ENCODE measurements around the gene ZNF674. TPM values are rescaled to one million over a fixed set of nuclear protein-coding genes. Genes with fewer than 3 reads are reported as not detected.

ZNF674 gene
- total and polyA plus RNA-seq, 2 donors (not counting 3 experiments of a cell fraction or from before 2014, with no cell fraction given): 2.5 to 6.7 TPM

- intact Hi-C loops (cut with micrococcal nuclease): loop anchor here (10.0 kb wide), 1 partner anchor 223 kb away; no protein-coding TSS in a partner anchor
Measured at GRCh38 chrX:46571423-46572339, 26.5 kb upstream of the ZNF674 start.

More at GRCh38 chrX:46571423-46572339, 26.5 kb upstream of the ZNF674 start:
- no peaks in the 10 kb centered on the region for H3K9me3 ChIP-seq (replicated peaks; ENCODE audit: control insufficient read depth, insufficient read depth, low read length)
- no peak overlapping the region for H3K9ac ChIP-seq (replicated peaks; ENCODE audit: extremely low read depth, insufficient read depth, low read length)
- dilution Hi-C loops (cut with MboI; ENCODE audit: extremely low pct_ligation_motif_present, low sequenced_read_pairs): no loop called here
- FAIRE-seq (no peak), DNase-seq (ENCODE audit: low read depth, low spot score) (no peak)
- H3K4me1 ChIP-seq (ENCODE audit: control insufficient read depth, extremely low read depth, insufficient read depth, low read length): peaks cover 21% of the 10 kb centered on the region
- H3K27me3 ChIP-seq (ENCODE audit: control insufficient read depth in 2 of 2, insufficient read depth in 2 of 2, low read length in 2 of 2): no peaks in the 10 kb centered on the region
- no peak overlapping the region for H3K27ac ChIP-seq (ENCODE audit: insufficient read depth, low read depth, low read length)
- no peaks in the 10 kb centered on the region for H4K20me1 ChIP-seq (replicated peaks; ENCODE audit: control insufficient read depth, extremely low read depth, insufficient read depth, low read length)
- no TSS peak for BruUV-seq (replicated peaks)
- H3K4me3 ChIP-seq (replicated peaks in 1 of 3; ENCODE audit: insufficient read depth in 1 of 3, low read depth in 1 of 3, low read length in 3 of 3): no peak overlapping the region
- no peaks in the 10 kb centered on the region for H3K9me1 ChIP-seq (replicated peaks; ENCODE audit: control insufficient read depth, extremely low read depth, insufficient read depth, low read length)
- H3K4me2 ChIP-seq (ENCODE audit: insufficient read depth, low read length): no peak overlapping the region
- TF ChIP-seq GATA2 (IDR thresholded peaks at IDR 0.05; ENCODE audit: insufficient read depth, insufficient read length, low read depth, low read length) (no peak), MAX (IDR thresholded peaks at IDR 0.05; ENCODE audit: insufficient read depth, insufficient read length) (no peak), POLR2AphosphoS5 (IDR thresholded peaks at IDR 0.05; ENCODE audit: insufficient read depth, low read depth, low read length) (no peak), JUN (IDR thresholded peaks at IDR 0.05; ENCODE audit: borderline replicate concordance, insufficient read depth, insufficient read length, low read depth) (no peak), EZH2 (IDR thresholded peaks at IDR 0.05; ENCODE audit: borderline replicate concordance, low read depth, low read length, severe bottlenecking) (no peak), FOS (IDR thresholded peaks at IDR 0.05; ENCODE audit: borderline replicate concordance, insufficient read depth, low read length) (no peak), POLR2A (IDR thresholded peaks at IDR 0.05; ENCODE audit: low read depth, low read length) (no peak), MYC (IDR thresholded peaks at IDR 0.05; ENCODE audit: low read depth, low read length) (no peak)
- TF ChIP-seq, protein P1, sequence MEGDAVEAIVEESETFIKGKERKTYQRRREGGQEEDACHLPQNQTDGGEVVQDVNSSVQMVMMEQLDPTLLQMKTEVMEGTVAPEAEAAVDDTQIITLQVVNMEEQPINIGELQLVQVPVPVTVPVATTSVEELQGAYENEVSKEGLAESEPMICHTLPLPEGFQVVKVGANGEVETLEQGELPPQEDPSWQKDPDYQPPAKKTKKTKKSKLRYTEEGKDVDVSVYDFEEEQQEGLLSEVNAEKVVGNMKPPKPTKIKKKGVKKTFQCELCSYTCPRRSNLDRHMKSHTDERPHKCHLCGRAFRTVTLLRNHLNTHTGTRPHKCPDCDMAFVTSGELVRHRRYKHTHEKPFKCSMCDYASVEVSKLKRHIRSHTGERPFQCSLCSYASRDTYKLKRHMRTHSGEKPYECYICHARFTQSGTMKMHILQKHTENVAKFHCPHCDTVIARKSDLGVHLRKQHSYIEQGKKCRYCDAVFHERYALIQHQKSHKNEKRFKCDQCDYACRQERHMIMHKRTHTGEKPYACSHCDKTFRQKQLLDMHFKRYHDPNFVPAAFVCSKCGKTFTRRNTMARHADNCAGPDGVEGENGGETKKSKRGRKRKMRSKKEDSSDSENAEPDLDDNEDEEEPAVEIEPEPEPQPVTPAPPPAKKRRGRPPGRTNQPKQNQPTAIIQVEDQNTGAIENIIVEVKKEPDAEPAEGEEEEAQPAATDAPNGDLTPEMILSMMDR (IDR thresholded peaks at IDR 0.05; ENCODE audit: extremely low read depth in 1 of 2, insufficient read depth in 1 of 2, low read depth in 1 of 2, low read length in 2 of 2): no peak
- H3K36me3 ChIP-seq (ENCODE audit: control insufficient read depth in 2 of 2, extremely low read depth in 1 of 2, insufficient read depth in 2 of 2, low read length in 2 of 2): no peaks in the 10 kb centered on the region
- POLR2A ChIA-PET: no interaction called here
- H3K79me2 ChIP-seq (ENCODE audit: control insufficient read depth, insufficient read depth, low read length): no peaks in the 10 kb centered on the region
- CTCF ChIA-PET: interaction anchor here (0.9 to 1.8 kb wide), 3 partner anchors 9 to 72 kb away, joined by 3 to 5 read pairs (median 4); no protein-coding TSS in a partner anchor
- H2AFZ ChIP-seq (ENCODE audit: low read depth, low read length): no peak overlapping the region

All from endothelial cell of umbilical vein (primary cell).